Erythroblast (primary cell): ENCODE data around the gene PCGF2.

Experiments used
- DNase-seq, 2 experiments: peaks; one replicate each; lab custom pipeline; 2025; lab: John Stamatoyannopoulos, UW
- GATA1 ChIP-seq: IDR thresholded peaks from 2 replicates; pipeline ENCODE4 v1.6.1; 2011; ENCODE audit warnings: low read depth, mild to moderate bottlenecking, control low read depth, low read length, moderate library complexity
- POLR2A ChIP-seq: IDR thresholded peaks from 2 replicates; pipeline ENCODE4 v1.6.1; 2011; ENCODE audit warnings: mild to moderate bottlenecking, low read length

The PCGF2 gene

DNA sequence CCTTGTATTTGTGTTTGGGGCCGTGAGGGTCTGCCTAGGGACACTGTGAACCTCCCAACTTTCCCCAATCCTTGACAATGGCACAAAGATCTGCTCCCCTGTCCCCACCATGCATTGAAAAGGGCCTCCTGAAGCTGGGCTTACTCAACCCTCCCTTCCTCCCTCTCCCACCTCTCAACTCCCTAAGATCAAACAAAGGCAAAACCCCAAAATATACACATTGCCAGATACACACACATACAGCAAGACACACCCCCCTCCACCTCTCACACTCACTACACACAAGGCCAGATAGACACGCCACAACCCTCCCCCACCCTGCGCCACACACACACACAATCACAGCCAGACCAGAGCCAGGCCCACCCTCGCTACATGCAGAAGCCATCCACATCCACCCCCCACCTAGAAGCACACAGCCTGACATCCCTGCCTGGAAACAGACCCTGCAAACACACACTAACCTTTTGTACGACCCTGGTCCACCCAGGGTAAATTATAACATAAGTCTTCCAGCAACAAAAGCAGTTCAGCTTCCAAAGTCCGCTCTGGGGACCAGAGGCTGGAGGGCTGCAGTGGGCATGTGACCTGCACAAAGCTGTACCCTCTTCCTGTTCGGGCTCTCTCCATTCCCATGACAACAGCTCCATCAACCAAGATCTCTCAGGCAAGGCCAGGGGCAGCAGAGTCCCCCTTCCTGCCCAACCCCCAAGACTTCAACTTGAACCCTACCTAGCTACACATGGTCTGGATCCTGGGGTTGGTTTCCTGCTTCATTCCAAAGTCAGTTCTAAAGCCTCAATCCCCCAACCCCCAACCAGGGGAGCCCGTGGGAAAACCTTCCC lies 1.9 kb downstream of the PCGF2 start:
- TF ChIP-seq POLR2A (no peak), GATA1 (no peak)
- no peak for DNase-seq

DNA sequence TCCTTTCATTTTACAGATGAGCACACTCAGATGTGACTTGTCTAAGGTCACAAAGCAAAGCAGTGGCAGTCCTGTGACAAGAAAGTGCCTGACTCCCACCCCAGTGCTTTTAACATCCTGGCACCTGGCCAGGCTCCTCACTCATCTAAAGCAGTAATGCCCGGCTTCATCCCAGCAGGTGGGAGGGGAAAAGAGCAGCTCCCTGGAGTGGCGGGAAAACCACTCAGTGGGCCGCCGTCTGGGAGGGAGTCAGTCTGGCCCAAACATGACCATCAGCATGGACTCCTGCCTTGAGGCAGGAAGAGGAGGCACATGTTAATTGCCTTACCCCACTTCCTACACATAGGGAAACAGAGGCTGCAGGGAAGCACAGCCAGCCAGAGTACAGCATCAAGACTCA lies 2.6 kb downstream of the PCGF2 start:
- TF ChIP-seq POLR2A (no peak), GATA1 (no peak)
- no peak for DNase-seq

DNA sequence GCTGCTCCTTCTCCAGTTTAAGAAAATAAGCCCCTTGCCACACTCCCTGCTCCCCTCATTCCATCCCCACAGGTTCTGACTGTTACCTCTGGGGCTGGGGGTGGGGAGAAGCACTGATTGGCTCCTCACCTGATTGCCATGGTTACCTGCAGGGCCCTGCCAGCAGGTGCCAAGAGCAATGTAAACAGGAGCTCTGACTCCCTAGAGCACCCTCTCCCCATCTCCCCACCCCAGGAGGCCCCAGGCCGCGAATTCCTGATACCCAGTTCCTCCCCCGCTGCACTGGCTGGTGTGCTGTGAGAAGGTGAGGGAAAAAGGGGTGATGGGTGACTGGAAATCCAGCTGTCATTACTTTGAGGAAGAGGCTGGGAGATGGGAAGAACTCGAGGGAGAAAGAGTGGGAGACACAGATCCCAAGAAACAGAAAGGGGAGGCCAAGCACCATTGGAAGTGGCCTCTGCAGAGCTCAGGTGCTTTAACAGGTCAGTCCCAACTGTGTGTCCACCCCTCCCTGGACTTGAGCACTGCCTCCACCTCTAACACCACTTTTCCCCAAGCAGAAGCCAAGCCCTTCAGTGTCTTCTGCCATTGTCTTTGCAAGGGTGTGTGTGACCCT lies 4.5 kb downstream of the PCGF2 start:
- DNase-seq: no peak
- TF ChIP-seq GATA1 (no peak), POLR2A (no peak)

DNA sequence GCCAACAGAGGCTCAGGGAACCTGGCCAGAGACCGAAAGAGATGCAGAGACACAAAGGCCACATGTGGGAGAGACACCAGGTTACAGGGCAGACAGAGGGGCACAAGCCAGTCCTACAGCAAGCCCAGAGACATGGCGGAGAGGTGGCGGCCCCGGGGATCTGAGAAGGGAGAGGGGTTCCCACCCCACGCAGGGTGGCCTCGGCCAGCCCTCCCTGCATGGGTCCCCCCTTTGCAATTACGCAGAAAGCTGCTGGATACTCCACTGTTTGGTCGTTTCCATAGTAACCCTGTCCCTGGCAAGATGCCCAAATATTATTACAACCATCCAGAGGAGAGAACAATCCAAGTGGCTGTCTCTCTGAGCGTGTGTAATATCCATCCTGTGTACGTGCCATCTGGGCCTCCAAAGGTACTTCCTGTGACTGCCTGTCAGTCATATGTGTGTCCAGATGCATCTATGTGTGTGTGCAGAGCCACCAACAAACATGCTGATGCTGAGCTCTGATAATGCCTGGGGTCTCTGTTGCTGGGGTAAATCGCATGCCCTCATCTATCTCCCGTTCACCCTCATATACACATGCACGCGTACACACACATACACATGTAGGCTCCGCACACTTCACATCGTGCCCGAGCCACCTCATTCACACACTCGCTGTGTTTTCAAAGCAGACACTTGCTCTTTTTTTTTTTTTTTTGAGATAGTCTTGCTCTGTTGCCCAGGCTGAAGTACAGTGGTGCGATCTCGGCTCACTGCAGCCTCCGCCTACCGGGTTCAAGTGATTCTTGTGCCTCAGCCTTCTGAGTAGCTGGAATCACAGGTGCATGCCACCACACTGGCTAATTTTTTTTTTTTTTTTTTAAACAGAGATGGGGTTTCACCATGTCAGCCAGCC lies 5.5 kb downstream of the PCGF2 start:
- peak; percentile 30 to 31 for DNase-seq
- TF ChIP-seq GATA1 (no peak), POLR2A (no peak)

DNA sequence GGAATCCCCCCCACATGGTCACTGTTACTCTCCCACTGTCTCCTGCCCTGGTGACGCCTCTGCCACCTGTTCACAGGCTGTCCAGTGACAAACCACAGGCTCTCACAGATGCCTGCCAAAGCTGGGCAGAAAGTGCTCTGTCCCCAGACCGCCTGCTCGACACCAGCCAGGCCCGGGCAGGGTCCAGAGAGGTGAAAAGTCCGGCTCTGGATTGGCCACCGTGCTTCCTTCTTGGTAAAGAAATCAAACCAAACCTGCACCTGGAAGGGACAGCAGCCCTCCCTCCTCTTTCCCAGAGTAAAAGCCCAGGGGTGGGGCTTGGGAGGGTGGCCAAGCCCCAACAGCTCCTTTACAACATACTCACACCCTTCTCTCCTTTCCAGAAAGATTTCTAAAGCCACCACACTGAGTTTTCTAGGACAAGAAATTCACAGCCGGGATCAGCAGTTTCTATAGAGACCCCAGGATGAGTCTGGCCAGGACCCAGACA lies 6.2 kb downstream of the PCGF2 start:
- TF ChIP-seq POLR2A (no peak), GATA1 (no peak)
- no peak for DNase-seq

DNA sequence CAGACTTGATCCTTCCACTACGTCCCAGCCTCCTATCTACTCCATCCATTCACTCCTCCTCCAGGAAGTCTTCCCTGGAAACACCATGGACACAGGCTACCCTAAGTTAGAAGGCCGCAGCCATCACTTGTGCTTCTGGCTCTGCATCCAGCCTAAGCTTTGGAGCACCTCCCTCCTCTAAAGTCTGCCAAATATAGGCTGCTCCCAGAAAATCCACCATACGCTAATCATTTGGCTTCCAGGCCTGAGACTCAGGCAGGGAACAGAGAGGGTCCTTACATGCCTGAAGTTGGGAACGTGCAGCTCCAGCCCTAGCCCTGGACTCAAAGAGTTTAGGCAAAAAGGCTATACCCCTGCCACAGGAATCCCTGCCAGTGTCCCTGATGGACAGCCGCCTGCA lies 6.7 kb downstream of the PCGF2 start:
- no peak for TF ChIP-seq POLR2A
- no peak for TF ChIP-seq GATA1
- no peak for DNase-seq

DNA sequence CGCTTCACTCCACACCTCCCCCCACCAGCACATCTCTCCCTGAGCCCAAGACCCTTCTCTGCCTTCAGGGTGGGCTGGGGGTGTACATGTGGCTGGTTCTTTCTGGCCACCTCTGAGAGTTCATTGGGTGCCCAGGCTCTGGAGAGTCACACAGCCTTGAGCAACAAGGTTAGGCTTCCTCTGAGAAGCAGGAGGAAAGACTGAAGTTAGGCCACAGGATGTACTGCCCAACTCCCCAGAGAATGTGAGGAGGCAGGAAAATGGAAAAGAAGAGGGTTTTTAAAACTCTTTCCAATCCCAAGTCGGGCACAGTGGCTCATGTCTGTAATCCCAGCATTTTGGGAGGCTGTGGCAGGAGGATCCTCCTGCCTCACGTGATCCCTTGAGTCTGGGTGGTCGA lies 7.3 kb downstream of the PCGF2 start:
- DNase-seq: no peak
- TF ChIP-seq GATA1 (no peak), POLR2A (no peak)

DNA sequence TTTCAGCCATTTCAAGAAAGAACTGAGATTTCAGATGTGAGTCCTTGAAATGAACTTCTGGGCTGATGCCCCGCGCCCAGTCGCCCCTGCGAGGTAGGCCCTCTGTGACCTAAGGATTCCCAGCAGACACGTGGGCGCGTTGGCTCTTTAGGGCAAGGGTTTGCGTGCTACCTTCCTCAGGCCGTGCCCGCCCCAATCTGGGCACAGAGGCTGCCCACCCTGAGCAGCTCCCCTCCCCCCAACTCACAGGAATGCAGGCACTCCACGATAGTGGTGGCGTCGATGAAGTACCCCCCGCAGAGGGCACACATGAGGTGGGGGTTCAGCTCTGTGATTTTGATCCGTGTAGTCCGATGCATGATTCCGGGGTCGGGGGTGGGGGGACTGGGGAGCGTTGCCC lies 8.1 kb downstream of the PCGF2 start:
- no peak for DNase-seq
- TF ChIP-seq POLR2A (no peak), GATA1 (no peak)

DNA sequence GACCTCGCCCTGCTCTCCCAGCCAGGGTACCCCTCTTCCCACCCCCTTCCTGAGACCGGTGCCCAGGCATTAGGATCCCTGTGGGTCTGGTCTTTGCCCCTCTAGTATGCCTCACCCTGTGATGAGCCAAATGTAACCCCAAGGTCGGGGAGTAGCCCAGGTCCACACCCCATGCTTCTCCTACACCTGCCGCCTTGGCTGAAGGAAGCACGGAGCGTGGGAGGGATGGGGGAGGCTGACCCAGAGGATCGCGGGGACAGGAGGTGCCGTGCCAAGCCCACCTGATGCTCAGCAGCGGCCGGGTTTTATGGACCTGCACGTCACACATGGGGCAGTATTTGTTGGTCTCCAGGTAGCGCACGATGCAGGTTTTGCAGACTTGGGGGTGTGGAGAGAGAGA lies 8.8 kb downstream of the PCGF2 start:
- TF ChIP-seq POLR2A: no peak
- no peak for TF ChIP-seq GATA1
- DNase-seq: no peak

DNA sequence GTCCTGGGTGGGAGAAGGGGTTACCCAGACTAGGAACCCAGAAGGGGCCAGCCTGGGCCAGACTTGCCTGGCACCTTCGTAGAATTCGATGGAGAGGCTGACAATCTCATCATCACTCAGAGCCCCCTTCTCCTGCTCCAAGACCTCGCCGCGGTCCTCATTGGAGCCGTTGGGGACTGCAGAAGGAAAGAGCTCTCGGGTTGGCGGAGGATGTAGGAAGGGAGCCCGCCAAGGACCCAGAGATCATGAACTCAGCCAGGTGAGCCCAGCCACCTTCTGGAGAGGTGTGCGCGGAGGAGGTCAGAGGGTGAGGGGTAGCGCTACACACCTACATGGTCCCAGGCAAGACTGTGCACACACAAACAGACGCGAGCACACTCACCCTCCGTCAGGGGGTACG lies 9.4 kb downstream of the PCGF2 start:
- TF ChIP-seq POLR2A (no peak), GATA1 (no peak)
- no peak for DNase-seq

DNA sequence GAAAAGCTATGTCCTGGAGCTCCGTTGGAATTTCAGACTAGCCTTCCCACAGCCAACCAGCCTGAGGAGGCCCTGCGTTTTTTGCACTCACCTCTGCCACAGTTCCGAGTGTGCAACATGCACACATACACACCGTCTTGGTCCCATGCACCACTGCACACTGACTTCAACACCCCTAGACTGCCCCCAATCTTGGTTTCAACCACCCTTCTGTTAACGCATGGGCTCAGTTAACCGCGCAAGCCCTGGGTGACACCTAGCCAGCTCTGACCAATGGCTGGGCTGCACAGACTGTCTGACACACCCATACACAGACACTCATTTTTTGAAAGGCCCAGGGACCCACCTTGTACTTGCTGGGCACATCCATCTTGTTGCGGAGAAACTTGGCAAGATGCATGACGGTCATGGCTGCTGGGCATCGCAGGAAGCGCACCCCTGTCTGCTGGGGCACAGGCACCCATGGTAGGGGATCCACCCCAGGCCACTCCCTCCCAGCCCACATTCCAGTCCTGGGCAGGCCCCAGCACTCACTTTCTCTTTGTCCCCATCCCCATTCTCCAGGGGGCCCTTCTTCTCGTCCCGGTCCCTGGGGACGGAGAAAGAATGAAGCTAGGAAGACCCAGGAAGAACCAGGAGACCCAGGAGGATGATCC lies 10.0 kb downstream of the PCGF2 start:
- TF ChIP-seq GATA1: no peak
- no peak for TF ChIP-seq POLR2A

DNA sequence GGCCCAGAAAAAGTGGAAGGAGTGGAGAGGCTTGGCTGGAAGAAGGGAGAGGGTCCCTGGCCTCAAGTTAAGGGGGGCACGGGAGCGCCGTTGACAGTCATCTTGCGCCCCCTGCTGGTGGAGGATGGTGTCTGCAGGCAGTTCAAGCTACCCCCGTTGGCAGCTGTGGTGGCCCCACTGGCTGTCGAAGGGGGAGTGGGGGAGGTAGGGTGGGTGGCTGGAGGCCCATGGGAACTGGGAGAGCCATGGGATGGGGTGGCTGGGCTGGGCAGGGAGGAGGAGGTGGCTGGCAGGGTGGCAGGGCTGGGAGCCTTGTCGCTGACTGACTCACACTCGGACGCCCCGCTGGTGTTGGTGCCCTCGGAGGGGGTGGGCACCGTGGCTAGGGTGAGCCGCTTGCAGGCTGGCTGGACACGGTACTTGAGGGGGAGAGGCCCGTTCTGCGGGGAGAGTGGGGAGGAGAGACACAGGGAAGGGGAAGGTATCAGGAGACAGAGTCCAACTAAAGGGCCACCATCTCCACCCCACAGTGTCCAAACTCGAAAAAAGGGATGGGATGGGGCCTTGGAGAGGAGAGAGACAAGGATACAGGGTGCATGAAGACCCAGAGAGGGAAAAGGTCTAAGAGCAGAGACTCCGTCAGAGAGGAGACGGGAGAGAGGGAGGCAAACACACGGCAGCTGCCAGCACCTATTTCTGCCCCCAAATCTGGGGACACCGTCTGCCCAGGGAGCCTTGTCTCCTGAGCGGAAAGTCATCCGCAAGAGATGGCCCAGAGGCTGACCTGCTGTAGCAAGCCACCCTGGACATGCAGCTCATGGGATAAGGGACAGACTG lies 12.8 kb downstream of the PCGF2 start:
- DNase-seq: peak; percentile 54 to 76
- TF ChIP-seq POLR2A (no peak), GATA1 (no peak)

More for the DNA sequence above, 10.0 kb downstream of the PCGF2 start:
- DNase-seq: no peak
